Measurements from ENCODE around the gene NPAS1. TPM values are rescaled to one million over a fixed set of nuclear protein-coding genes. Genes with fewer than 3 reads are reported as not detected.

Gene NPAS1
- total RNA-seq, 1 experiment from 2014 or later: 1.4 TPM

DNA sequence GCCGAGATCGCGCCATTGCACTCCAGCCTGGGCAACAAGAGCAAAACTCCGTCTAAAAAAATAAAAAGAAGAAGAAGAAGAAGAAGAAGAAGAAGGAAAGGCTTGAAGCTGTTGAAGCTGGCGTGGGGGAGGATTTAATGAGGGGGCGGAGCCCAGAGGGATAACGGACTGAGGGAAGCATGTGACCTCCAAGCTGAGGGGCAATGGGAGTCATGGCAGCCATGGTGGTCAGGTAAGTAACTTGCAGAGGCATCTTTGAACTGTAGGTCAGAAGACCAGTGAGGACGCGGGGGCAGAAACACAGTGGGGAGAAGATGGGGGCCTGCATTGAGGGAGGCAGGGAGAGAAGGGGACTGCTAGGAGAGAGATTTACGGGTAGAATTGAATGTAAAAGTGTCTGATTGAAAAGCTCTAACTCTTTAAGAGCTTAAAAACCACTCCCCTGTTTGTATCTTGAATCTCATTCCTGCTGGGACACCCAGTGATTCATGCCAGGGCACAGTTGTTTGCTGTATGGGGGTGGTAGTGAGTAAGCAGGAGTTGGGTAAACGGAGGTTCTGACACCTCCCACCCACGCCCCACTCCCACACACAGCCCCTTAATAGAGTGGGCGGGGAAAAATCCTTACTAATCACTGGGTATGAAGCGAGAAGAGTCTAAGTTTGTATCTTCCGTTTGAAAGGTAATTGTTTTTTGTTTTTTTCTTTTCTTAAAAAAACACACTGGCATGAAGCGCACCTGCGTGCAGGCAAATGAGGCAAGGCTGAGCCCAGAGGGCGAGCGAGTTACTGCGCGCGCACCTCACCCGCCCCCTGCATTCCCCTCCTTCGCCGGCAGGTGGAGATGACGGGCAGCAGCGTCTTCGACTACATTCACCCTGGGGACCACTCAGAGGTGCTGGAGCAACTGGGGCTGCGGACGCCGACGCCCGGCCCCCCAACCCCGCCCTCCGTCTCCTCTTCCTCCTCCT is 15.8 kb downstream of the NPAS1 start:
- POLR2A ChIA-PET (ENCODE audit: unreplicated experiment): interaction anchor here (0.5 to 0.8 kb wide), 8 partner anchors 12 to 399 kb away, joined by 3 to 13 read pairs (median 6); partner anchors contain the start of gene ZC3H4

GRCh38 chr19:47036097-47036651 is 16.5 kb downstream of the NPAS1 start:
- BruUV-seq (replicated peaks): TSS peak; percentile 82
- DNase-seq: no peak
- Histone ChIP-seq H2AFZ (peak overlapping the region; percentile 80), H3K79me2 (ENCODE audit: low read depth) (no peaks in the 10 kb centered on the region), H3K4me3 (peak overlapping the region; percentile 54), H3K9me2 (ENCODE audit: insufficient read depth) (no peaks in the 10 kb centered on the region), H3F3A (ENCODE audit: insufficient read depth, low read depth) (peaks cover 32% of the 10 kb centered on the region), H3K27ac (peak overlapping the region; percentile 72), H3K27me3 (ENCODE audit: insufficient read depth, low read depth) (no peaks in the 10 kb centered on the region), H3K4me1 (replicated peaks; ENCODE audit: insufficient read depth) (peaks cover 19% of the 10 kb centered on the region), H3K9me3 (ENCODE audit: insufficient read depth, low read depth) (no peaks in the 10 kb centered on the region), H3K36me3 (ENCODE audit: low read depth) (no peaks in the 10 kb centered on the region), H3K4me2 (peak overlapping the region; percentile 71), H4K20me1 (ENCODE audit: insufficient read depth) (no peaks in the 10 kb centered on the region)
- intact Hi-C loops (cut with micrococcal nuclease; ENCODE audit: unreplicated experiment): loop anchor here (1.0 to 10.0 kb wide), 2 partner anchors 94 to 281 kb away; partner anchors contain the start of gene SAE1
- no peak for TF ChIP-seq EZH2 (IDR thresholded peaks at IDR 0.05; ENCODE audit: low read depth)
- peak; percentile 66 for TF ChIP-seq CTCF (conservative IDR thresholded peaks at IDR 0.05)
- POLR2A ChIA-PET (ENCODE audit: unreplicated experiment): interaction anchor here (0.6 to 0.8 kb wide), 2 partner anchors 13 to 96 kb away, joined by 6 to 39 read pairs; no protein-coding TSS in a partner anchor
- CTCF ChIA-PET: interaction anchor here (0.5 to 1.0 kb wide), 8 partner anchors 12 to 409 kb away, joined by 3 to 20 read pairs (median 4); no protein-coding TSS in a partner anchor

More for the DNA sequence above, 15.8 kb downstream of the NPAS1 start:
- peak overlapping the region; percentile 72 for H3K27ac ChIP-seq
- peak; percentile 92 to 98 for DNase-seq
- peaks cover 19% of the 10 kb centered on the region for H3K4me1 ChIP-seq (replicated peaks; ENCODE audit: insufficient read depth)
- H3K79me2 ChIP-seq (ENCODE audit: low read depth): no peaks in the 10 kb centered on the region
- H3K36me3 ChIP-seq (ENCODE audit: low read depth): no peaks in the 10 kb centered on the region
- H3K9me3 ChIP-seq (ENCODE audit: insufficient read depth, low read depth): no peaks in the 10 kb centered on the region
- TF ChIP-seq EZH2 (IDR thresholded peaks at IDR 0.05; ENCODE audit: low read depth) (no peak), CTCF (conservative IDR thresholded peaks at IDR 0.05) (peak; percentile 98)
- no peaks in the 10 kb centered on the region for H4K20me1 ChIP-seq (ENCODE audit: insufficient read depth)
- TSS peak; percentile 54 for BruUV-seq (replicated peaks)
- CTCF ChIA-PET: interaction anchor here (0.5 to 1.0 kb wide), 7 partner anchors 12 to 277 kb away, joined by 3 to 6 read pairs (median 5); no protein-coding TSS in a partner anchor
- no peaks in the 10 kb centered on the region for H3K9me2 ChIP-seq (ENCODE audit: insufficient read depth)
- intact Hi-C loops (cut with micrococcal nuclease; ENCODE audit: unreplicated experiment): loop anchor here (1.0 to 10.0 kb wide), 4 partner anchors 44 to 281 kb away; partner anchors contain the start of gene SAE1
- H3K4me2 ChIP-seq: peak overlapping the region; percentile 71
- H3F3A ChIP-seq (ENCODE audit: insufficient read depth, low read depth): peaks cover 33% of the 10 kb centered on the region
- H3K4me3 ChIP-seq: peak overlapping the region; percentile 54
- no peaks in the 10 kb centered on the region for H3K27me3 ChIP-seq (ENCODE audit: insufficient read depth, low read depth)
- peak overlapping the region; percentile 80 for H2AFZ ChIP-seq

GRCh38 chr19:47037766-47038165 is 18.1 kb downstream of the NPAS1 start:
- Histone ChIP-seq H3K4me3 (no peak overlapping the region), H3F3A (ENCODE audit: insufficient read depth, low read depth) (peaks cover 27% of the 10 kb centered on the region), H3K27ac (no peak overlapping the region), H3K9me3 (ENCODE audit: insufficient read depth, low read depth) (no peaks in the 10 kb centered on the region), H3K27me3 (ENCODE audit: insufficient read depth, low read depth) (no peaks in the 10 kb centered on the region), H3K4me1 (replicated peaks; ENCODE audit: insufficient read depth) (peaks cover 19% of the 10 kb centered on the region), H3K9me2 (ENCODE audit: insufficient read depth) (no peaks in the 10 kb centered on the region), H3K4me2 (no peak overlapping the region), H3K79me2 (ENCODE audit: low read depth) (no peaks in the 10 kb centered on the region), H3K36me3 (ENCODE audit: low read depth) (no peaks in the 10 kb centered on the region), H4K20me1 (ENCODE audit: insufficient read depth) (no peaks in the 10 kb centered on the region), H2AFZ (no peak overlapping the region)
- intact Hi-C loops (cut with micrococcal nuclease; ENCODE audit: unreplicated experiment): loop anchor here (10.0 kb wide), 1 partner anchor 283 kb away; no protein-coding TSS in a partner anchor
- ChIA-PET POLR2A (ENCODE audit: unreplicated experiment) (interaction anchor here (0.7 kb wide), 1 partner anchor 252 kb away, joined by 4 read pairs; no protein-coding TSS in a partner anchor), CTCF (interaction anchor here (0.6 kb wide), 1 partner anchor 30 kb away, joined by 7 read pairs; no protein-coding TSS in a partner anchor)
- no TSS peak for BruUV-seq (replicated peaks)
- no peak for DNase-seq
- TF ChIP-seq CTCF (conservative IDR thresholded peaks at IDR 0.05) (no peak), EZH2 (IDR thresholded peaks at IDR 0.05; ENCODE audit: low read depth) (no peak)

Measured in PC-9 (cell line).